C4-2B (cell line): ENCODE measurements around the gene TOB1.

ENCODE experiments used
- H3K27ac ChIP-seq: fragments of 450-650 bp; 2 replicates; pipeline ENCODE4 v1.5.1; 2017
- CTCF ChIP-seq: fragments of 450-650 bp; conservative IDR thresholded peaks from 2 replicates; pipeline ENCODE4 v1.5.1; 2017; ENCODE audit warnings: mild to moderate bottlenecking
- ZFX ChIP-seq: fragments of 450-650 bp; IDR thresholded peaks from 2 replicates; pipeline ENCODE4 v1.6.1; 2017

TOB1 gene

GRCh38 chr17:50834429-50835300 lies 31.5 kb downstream of the TOB1 start:
- TF ChIP-seq ZFX (no peak), CTCF (no peak)

GRCh38 chr17:50833510-50834428 lies 32.4 kb downstream of the TOB1 start:
- TF ChIP-seq ZFX, result no peak
- no peak for TF ChIP-seq CTCF
- H3K27ac ChIP-seq, result no peak overlapping the region

More at GRCh38 chr17:50834429-50835300, 31.5 kb downstream of the TOB1 start:
- no peak overlapping the region for H3K27ac ChIP-seq

DNA sequence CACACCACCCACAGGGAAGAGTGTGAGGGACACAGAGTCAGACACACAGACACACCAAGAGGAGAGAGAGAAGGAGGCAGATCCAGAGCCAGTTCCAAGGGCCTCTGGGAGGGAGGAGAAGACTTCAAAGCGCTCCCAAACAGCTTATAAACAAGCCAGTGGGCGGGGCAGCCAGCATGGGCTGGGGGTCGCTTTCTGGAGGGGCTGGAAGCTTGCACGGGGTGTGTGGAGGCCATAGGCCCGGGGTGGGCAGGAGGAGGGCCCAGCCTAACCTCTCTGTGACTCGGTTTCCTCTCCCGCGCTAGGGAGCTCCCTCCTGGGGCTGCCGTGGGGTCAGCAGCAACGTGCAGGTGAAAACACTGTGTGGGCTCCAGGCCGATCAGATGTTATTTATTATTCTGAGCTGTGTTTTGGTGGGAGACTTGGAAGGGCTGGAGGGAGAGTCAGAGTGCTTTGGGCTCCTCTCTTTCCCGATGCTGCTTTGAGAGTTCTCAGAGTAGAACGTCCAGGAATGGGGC lies 33.2 kb downstream of the TOB1 start:
- no peak overlapping the region for H3K27ac ChIP-seq
- TF ChIP-seq CTCF (no peak), ZFX (no peak)

DNA sequence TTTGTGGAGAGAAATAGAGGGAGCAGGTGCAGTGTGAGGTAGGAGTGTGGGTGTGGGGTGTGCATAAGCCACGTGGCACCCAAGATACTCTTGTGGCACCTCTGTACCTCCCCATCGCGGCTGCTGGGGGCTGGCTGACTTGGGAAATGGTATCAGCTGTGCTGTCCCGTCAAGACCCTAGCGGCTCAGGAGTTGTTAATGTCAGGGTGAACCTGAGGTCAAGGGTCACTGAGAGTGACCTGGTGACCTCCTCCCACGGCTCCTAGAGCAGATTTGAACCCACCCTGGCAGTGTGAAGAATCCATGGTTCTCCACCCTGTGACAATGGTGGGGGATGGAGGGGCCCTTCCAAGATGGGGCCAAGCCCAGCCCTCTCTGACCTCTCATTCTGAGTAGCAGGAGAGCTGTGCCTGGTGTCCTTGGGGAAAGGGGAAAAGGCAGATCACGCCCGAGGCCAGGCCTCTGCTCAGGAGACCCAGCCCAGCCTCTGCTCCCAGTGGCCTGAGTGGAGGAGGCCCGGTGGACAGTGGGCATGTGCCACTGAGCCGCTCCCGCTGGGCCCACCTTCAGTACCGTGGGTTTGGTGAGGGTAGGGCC lies 33.8 kb downstream of the TOB1 start:
- H3K27ac ChIP-seq, result no peak overlapping the region
- TF ChIP-seq ZFX, result no peak
- no peak for TF ChIP-seq CTCF

DNA sequence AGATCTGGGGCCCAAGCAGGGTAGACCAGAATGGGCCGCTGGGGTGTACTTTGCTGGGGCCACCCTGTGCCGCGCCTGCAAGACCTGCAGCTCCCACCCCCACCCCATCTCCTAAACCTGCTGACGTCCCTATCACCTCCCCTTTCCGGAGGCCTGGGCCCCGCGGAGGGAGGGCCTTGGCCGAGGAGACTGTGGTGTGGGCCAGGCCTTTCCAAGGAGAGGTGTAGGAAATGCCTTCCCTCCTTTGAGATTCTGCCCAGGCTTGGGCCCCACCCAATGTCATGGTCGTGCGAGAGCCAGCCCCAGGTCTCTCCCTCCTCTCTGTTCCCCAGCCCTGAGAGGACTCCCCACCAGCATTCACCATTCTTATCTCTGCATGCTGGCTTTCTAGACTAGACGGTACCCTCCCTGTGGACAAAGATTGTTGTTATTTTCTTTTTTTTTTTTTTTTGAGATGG lies 34.7 kb downstream of the TOB1 start:
- TF ChIP-seq CTCF (no peak), ZFX (no peak)

DNA sequence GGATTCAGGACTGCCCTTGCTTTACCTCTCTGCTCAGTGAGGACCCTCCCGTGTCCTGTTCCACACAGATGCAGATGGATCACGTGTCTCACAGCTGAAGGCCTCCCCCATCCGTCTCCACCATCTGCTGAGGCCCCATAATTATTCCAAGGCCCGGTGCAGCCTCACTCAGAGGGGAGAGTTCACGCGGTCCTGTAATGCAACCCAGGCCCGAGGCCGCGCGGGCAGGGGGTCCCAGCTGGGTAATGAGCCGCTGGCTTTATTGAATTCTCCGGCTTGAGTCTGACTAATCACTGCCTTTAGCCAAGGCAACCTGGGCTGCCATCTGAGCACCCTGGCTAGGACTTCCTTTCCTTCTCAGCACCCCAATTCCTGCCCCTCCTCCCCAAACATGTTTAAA lies 35.2 kb downstream of the TOB1 start:
- no peak for TF ChIP-seq ZFX
- TF ChIP-seq CTCF, result no peak
- no peak overlapping the region for H3K27ac ChIP-seq

More for the DNA sequence above, 34.7 kb downstream of the TOB1 start:
- H3K27ac ChIP-seq, result no peak overlapping the region
